Stimulated activated CD8-positive, alpha-beta memory T cell treated with anti-CD3 and anti-CD28 coated beads, Interleukin-2, amount 100 ng/mL, for 48 hours (primary cell): ENCODE measurements around the gene SMIM12.
"Not testable (repeated sequence)": the region's sequence is repeated elsewhere in the genome, so short reads cannot be mapped to it uniquely, and the experiment has no call there.

Experiments
- DNase-seq, 2 donors: peaks; one replicate each; pipeline ENCODE4 v3.0.0-alpha.2; 2020; ENCODE audit warnings: low read depth in 2 of 2

The SMIM12 gene

DNA sequence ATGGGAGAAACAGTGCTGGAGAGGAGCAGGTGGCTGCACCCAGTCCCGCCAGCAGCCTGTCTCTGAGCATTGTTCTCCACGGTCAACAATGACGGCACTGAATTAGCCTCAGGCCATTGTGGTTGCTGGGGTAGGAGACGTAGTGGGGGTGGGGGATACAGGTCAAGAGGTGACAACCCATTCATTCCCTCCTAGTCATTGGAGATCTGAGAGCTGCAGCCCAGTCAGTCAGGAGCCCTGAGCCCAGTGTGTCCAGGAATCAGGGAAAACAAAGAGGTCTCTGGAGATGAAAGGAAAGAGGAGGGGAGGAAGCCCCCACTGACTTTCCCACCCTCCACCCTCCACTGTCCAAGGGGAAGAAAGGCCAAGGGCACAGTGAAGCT lies 15.3 kb downstream of the SMIM12 start:
- DNase-seq: no peak

DNA sequence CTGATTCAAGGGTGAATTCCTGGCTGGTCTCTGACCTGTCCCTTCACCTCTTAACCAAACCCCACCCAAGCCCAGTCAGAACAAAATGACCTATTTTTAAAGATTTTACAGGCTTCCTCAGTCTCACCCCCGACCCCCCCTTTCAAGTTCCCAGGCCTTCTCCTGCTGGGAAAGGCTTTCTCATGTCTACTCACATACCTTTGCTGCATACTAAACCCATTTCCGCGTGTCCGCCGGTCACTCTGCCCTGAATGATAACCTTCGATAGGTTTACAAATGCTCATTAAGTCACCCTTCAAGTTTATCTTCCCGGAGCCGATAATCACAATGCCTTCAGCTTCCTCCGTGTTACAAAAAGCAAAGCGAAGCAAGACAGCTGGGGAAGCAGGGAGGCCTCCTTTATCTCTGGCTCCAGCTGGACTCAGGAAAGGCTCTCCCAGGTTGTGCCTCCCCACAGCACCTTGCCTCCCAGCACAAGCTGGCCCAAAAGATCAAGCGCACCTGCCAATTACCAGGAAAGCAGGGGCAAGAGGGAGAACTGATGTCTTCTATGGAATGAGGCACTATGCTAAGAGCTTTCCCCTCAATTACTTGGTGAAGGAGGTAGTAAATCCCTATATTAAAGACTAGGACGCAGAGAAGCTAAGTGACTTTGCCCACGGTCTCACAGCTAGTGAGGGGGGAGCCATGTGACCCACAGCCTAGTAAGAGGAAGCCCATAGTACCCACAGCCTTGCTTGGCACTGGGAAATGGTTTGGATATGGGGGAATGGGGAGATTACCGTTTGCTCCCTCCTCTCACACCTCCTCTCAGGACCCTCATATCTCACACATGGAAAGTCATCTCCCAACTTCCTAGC lies 15.9 kb downstream of the SMIM12 start:
- DNase-seq: no peak

DNA sequence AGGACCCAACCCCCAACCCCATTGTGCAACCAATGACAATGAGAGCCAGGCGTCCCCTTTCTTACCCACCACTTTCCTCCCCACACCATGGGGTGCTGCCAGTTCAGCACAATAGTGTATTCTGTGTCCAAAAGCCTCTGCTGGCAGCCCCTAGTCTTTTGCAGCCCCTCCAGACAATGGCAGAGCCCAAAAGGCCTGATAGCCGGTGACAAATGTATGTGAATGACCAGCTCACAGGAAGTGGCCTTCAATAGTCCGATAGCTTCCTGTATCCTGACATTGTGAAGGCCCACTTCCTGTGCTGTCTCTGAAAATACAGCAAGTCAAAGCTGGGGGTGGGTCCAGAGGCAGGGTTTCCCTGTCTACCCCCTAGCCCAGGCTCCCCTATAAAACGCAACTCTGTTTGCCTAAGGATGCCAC lies 16.6 kb downstream of the SMIM12 start:
- no peak for DNase-seq

DNA sequence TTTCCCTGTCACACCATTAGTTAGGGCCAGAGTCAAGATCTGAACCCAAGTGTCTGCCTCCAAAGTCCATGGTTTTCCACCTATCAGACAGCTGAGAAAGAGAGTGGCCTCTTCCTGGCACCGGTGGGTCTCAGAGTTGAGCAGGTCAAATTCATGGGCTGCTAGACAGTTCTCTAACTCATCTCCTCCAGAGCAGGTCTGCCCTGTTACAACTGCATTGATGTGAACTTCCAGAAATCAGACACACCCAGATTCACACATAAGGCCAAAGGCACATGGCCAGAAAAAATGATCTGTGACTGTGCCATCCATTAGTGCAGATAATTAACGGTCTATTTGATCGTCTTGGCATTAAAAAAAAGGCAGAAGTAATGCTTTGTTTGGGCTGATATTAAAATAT lies 17.5 kb downstream of the SMIM12 start:
- DNase-seq: no peak

DNA sequence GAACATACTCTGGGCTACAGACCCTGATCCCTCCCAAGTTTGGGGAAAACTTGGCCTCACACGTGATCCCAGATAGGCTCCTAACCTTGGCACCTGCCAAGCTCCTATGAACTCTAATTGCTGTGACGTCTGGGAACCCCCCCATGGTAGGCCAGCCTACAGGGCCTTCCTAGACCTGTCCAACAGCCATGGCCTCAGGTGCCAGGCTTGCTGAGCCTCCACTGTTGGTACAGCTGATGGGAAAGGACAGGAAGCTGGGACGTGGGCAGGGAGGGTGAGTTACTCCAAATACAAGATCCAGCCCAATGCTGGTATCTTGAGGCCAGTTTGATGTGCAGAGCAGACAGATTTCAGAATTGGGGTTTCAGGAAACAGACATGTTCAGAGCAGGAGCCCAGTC lies 19.1 kb downstream of the SMIM12 start:
- DNase-seq: no peak

DNA sequence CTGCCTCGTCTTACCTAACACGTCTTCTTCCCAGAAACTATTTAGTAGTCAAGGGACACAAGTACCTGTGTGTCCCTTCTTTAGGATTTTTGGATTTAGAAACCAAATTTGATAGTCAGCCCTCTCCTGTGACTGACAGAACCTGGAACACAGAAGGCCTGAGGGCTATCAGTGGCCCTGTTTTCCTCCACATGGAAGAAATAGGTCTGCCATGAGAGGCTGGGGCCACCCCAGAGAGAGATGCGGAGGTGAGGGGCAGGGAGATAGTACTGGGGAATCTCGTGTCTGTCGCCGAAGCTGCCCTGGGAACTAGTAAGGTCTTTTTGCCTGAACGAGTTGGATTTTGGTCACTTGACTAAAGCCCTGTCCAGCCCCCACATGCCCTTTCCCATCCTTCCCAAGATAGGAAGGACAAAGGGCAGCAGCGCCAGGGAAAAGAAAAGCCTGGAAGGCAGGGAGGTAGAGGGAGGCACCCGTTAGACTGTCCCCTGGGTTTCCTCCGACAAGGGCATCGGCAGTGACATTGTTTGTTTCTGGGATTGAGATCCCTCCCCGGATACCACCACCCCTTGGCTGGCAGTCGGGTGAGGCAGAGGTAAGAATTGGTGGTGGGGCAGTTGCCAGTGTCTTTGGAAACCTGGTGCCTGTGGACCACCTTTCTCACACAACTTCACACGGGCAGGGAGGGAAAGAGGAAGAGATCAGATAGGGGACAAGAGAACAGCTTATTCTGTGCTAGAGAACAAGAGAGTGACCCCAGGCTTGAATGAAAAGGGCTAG lies 19.8 kb downstream of the SMIM12 start:
- no peak for DNase-seq

GRCh38 chr1:34833711-34834110 lies 25.8 kb downstream of the SMIM12 start:
- no peak for DNase-seq

GRCh38 chr1:34831721-34832246 lies 27.8 kb downstream of the SMIM12 start:
- no peak for DNase-seq

DNA sequence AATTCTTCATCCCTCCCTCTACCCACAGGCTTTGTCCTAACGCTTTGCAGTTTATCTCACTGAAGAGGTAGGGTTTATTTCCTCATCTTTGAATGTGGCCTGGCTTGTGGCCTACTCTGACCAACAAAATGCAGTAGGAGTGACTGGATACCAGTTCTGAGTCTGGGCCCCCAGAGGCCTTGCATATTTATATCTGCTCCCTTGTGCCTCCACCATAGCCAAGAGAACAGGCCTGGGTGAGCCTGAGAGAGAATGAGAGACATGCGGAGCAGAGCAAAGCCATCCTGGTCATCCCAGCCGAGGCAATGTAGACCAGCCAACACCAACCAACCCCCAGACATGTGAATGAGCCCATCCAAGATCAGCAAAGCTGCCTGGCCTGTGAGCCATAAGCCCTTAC lies 30.3 kb downstream of the SMIM12 start:
- DNase-seq: no peak

DNA sequence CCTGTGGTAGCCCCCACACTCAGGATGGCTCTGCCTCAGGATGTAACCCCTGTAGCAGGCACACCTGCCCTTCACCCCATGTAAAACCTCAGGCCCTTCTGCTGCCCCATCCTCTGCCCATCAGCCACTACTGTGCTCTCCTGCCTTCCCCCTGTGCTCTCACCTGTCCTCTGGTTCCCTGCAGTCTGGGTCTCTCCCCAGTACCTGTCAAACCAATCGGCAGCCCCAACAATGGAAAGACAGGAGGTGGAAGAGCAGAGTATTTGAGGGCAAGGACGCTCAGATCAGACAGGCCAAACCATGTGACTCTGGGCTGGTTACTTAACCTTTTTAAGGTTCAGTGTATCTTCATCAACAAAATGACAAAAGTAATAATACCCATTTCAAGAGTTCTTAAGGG lies 30.9 kb downstream of the SMIM12 start:
- no peak for DNase-seq

GRCh38 chr1:34827341-34827941 lies 32.1 kb downstream of the SMIM12 start:
- DNase-seq: no peak

DNA sequence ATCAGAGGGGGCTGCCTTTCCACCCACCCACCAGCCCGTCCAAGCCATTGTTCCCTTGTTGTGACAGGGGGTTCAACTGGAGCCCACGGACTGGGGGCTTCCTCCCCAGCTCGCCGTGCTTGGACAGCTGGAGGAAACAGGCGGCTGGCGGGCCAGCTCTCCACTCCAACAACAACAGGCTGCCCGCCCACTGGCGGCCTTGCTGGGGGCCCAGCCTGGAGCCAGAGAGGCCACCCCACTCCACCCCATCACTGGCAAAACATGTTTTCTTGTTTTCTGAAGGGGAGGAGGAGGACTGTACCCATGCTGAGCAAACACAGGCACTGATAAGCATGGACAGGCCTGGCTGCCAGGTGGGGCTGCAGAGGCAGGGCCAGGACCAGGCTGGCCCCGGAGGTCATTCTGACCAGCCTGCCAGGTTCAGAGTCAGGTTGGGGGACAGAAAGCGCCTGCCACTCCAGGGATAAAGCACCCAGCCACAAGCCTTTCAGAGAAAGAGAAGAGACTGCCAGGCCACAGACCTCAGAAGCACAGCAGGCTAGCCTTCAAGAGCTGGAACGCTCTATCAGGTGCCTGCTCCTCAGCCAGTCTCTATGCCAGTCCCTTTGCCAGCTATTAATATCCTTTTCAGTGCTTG lies 34.0 kb downstream of the SMIM12 start:
- DNase-seq: no peak

- DNase-seq: no peak
These were observed 34.6 kb downstream of the SMIM12 start for GRCh38 chr1:34824817-34825454.

GRCh38 chr1:34822202-34822601 lies 37.3 kb downstream of the SMIM12 start:
- DNase-seq: no peak

- not testable (repeated sequence) for DNase-seq
These were observed 40.7 kb downstream of the SMIM12 start for GRCh38 chr1:34818862-34819261.

DNA sequence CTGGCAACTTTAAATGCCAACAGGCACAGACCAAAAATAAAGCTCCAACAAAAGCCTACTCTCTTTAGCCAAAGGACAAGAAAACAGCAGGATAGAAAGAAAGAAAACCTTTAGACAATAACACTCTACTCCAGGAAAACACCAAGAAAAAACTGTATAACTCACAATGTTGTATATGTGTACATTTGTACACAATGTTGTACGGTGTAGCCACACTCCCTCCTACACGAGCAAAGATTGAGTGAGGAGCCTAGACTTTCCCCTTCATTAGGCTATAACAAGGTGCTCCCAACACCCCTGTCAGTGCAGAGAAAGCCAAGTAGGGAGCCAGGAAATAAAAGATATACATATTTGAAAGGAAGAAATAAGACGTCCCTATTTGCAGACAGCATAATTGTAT lies 42.8 kb downstream of the SMIM12 start:
- no peak for DNase-seq

DNA sequence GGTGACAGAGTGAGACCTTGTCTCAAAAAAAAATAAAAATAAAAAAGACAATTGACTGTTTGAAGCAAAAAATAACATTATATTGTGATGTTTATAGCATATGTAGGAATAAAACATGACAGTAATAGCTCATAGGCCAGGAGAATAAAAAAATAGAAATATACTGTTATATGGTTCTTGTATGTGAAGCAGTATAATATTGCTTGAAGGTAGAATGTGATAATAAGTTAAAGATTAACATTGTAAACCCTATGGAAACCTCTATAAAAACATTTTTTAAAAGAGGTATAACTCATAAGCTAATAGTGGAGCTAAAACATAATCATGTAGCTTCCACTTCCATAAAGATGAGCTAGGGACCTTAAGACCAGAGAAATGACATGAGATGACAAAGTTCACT lies 43.2 kb downstream of the SMIM12 start:
- DNase-seq: no peak

DNA sequence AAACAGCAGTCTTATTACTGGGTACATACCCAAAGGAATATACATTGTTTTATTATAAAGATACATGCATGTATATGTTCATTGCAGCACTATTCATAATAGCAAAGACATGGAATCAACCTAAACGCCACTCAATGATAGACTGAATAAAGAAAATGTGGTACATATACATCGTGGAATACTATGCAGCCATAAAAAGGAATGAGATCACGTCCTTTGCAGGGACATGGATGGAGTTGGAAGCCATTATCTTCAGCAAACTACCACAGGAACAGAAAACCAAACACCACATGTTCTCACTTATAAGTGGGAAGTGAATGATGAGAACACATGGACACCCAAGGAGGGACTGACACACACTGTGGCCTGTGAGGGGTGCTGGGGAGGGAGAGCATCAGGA lies 48.8 kb downstream of the SMIM12 start:
- DNase-seq: not testable (repeated sequence)

GRCh38 chr1:34808051-34808810 lies 51.3 kb downstream of the SMIM12 start:
- no peak for DNase-seq

- DNase-seq: no peak
These were observed 53.2 kb downstream of the SMIM12 start for GRCh38 chr1:34806396-34806795.

- no peak for DNase-seq
These were observed 55.8 kb downstream of the SMIM12 start for GRCh38 chr1:34803770-34804169.
